Measurements from ENCODE around the gene VOPP1.

Gene VOPP1

GRCh38 chr7:55556492-55556891 is 15.8 kb downstream of the VOPP1 start:
- H3K4me2 ChIP-seq (ENCODE audit: low read depth, low read length, poor library complexity, severe bottlenecking), result no peak overlapping the region
- peaks cover 21% of the 10 kb centered on the region for H3K4me1 ChIP-seq (ENCODE audit: insufficient read depth, low read length, poor library complexity, severe bottlenecking)
- no peaks in the 10 kb centered on the region for H3K9me2 ChIP-seq (replicated peaks; ENCODE audit: low read depth, low read length)
- no peaks in the 10 kb centered on the region for H3K9me3 ChIP-seq (ENCODE audit: insufficient read depth, low read depth, low read length)
- H3K79me2 ChIP-seq (ENCODE audit: insufficient read depth, low read length), result peaks cover 100% of the 10 kb centered on the region
- H3K4me3 ChIP-seq (ENCODE audit: low read length, poor library complexity, severe bottlenecking), result no peak overlapping the region
- TF ChIP-seq CTCF (conservative IDR thresholded peaks at IDR 0.05; ENCODE audit: low read length) (no peak), EZH2phosphoT487 (IDR thresholded peaks at IDR 0.05; ENCODE audit: borderline replicate concordance) (no peak)
- H3K36me3 ChIP-seq (ENCODE audit: insufficient read depth, low read length), result peaks cover 20% of the 10 kb centered on the region; the same call in 1 of the 2 replicates
- H3F3A ChIP-seq (ENCODE audit: low read depth), result no peaks in the 10 kb centered on the region
- no peak overlapping the region for H2AFZ ChIP-seq (ENCODE audit: low read length)
- peaks cover 80% of the 10 kb centered on the region for H4K20me1 ChIP-seq (ENCODE audit: insufficient read depth, low read length, poor library complexity, severe bottlenecking)
- H3K9ac ChIP-seq (ENCODE audit: low read depth, low read length, poor library complexity, severe bottlenecking), result no peak overlapping the region
- H3K27me3 ChIP-seq (ENCODE audit: insufficient read depth, low read length, poor library complexity, severe bottlenecking), result no peaks in the 10 kb centered on the region

GRCh38 chr7:55556031-55556430 is 16.3 kb downstream of the VOPP1 start:
- no peak overlapping the region for H2AFZ ChIP-seq (ENCODE audit: low read length)
- no peaks in the 10 kb centered on the region for H3K9me3 ChIP-seq (ENCODE audit: insufficient read depth, low read depth, low read length)
- no peak for TF ChIP-seq CTCF (conservative IDR thresholded peaks at IDR 0.05; ENCODE audit: low read length)
- no peak for TF ChIP-seq EZH2phosphoT487 (IDR thresholded peaks at IDR 0.05; ENCODE audit: borderline replicate concordance)
- no peak overlapping the region for H3K4me3 ChIP-seq (ENCODE audit: low read length, poor library complexity, severe bottlenecking)
- H3F3A ChIP-seq (ENCODE audit: low read depth), result no peaks in the 10 kb centered on the region
- no peaks in the 10 kb centered on the region for H3K27me3 ChIP-seq (ENCODE audit: insufficient read depth, low read length, poor library complexity, severe bottlenecking)
- peaks cover 100% of the 10 kb centered on the region for H3K79me2 ChIP-seq (ENCODE audit: insufficient read depth, low read length)
- H3K9ac ChIP-seq (ENCODE audit: low read depth, low read length, poor library complexity, severe bottlenecking), result no peak overlapping the region
- H4K20me1 ChIP-seq (ENCODE audit: insufficient read depth, low read length, poor library complexity, severe bottlenecking), result peaks cover 80% of the 10 kb centered on the region
- peaks cover 21% of the 10 kb centered on the region for H3K4me1 ChIP-seq (ENCODE audit: insufficient read depth, low read length, poor library complexity, severe bottlenecking)
- H3K36me3 ChIP-seq (ENCODE audit: insufficient read depth, low read length), result peaks cover 20% of the 10 kb centered on the region; the same call in 1 of the 2 replicates
- no peaks in the 10 kb centered on the region for H3K9me2 ChIP-seq (replicated peaks; ENCODE audit: low read depth, low read length)
- no peak overlapping the region for H3K4me2 ChIP-seq (ENCODE audit: low read depth, low read length, poor library complexity, severe bottlenecking)

- no peak overlapping the region for H2AFZ ChIP-seq (ENCODE audit: low read length)
- H3K79me2 ChIP-seq (ENCODE audit: insufficient read depth, low read length), result peaks cover 100% of the 10 kb centered on the region
- no peaks in the 10 kb centered on the region for H3F3A ChIP-seq (ENCODE audit: low read depth)
- no peaks in the 10 kb centered on the region for H3K9me2 ChIP-seq (replicated peaks; ENCODE audit: low read depth, low read length)
- no peaks in the 10 kb centered on the region for H3K9me3 ChIP-seq (ENCODE audit: insufficient read depth, low read depth, low read length)
- TF ChIP-seq EZH2phosphoT487 (IDR thresholded peaks at IDR 0.05; ENCODE audit: borderline replicate concordance), result no peak
- TF ChIP-seq CTCF (conservative IDR thresholded peaks at IDR 0.05; ENCODE audit: low read length), result no peak
- peaks cover 20% of the 10 kb centered on the region; the same call in 1 of the 2 replicates for H3K36me3 ChIP-seq (ENCODE audit: insufficient read depth, low read length)
- H4K20me1 ChIP-seq (ENCODE audit: insufficient read depth, low read length, poor library complexity, severe bottlenecking), result peaks cover 74% of the 10 kb centered on the region
- H3K4me1 ChIP-seq (ENCODE audit: insufficient read depth, low read length, poor library complexity, severe bottlenecking), result peaks cover 21% of the 10 kb centered on the region
- no peak overlapping the region for H3K4me2 ChIP-seq (ENCODE audit: low read depth, low read length, poor library complexity, severe bottlenecking)
- H3K27me3 ChIP-seq (ENCODE audit: insufficient read depth, low read length, poor library complexity, severe bottlenecking), result no peaks in the 10 kb centered on the region
- no peak overlapping the region for H3K4me3 ChIP-seq (ENCODE audit: low read length, poor library complexity, severe bottlenecking)
- no peak overlapping the region for H3K9ac ChIP-seq (ENCODE audit: low read depth, low read length, poor library complexity, severe bottlenecking)
These were observed 17.1 kb downstream of the VOPP1 start for GRCh38 chr7:55555160-55555559.
